Mesendoderm (in vitro differentiated cells): ENCODE measurements around the gene RAP2A.

ENCODE experiments used
- DNase-seq: peaks from one replicate; pipeline ENCODE4 v3.0.0; 2013
- H2AK5ac ChIP-seq: 2 replicates; pipeline ENCODE4 v1.6.1; 2013; ENCODE audit warnings: low read length, inconsistent platforms
- H2BK120ac ChIP-seq: 2 replicates; pipeline ENCODE4 v1.6.1; 2013; ENCODE audit warnings: low read depth, mild to moderate bottlenecking, low read length, moderate library complexity, mixed read lengths
- H2BK15ac ChIP-seq: replicated peaks from 2 replicates; pipeline ENCODE4 v1.6.1; 2013; ENCODE audit warnings: low read depth, mild to moderate bottlenecking, moderate library complexity
- H2BK5ac ChIP-seq: 2 replicates; pipeline ENCODE4 v1.6.1; 2013; ENCODE audit warnings: low read length, inconsistent platforms
- H3K18ac ChIP-seq: 2 replicates; pipeline ENCODE4 v1.6.1; 2013; ENCODE audit warnings: mild to moderate bottlenecking, low read length, mixed read lengths
- H3K23ac ChIP-seq: one replicate; pipeline ENCODE4 v1.6.1; 2013; ENCODE audit warnings: low read length
- H3K27ac ChIP-seq: 2 replicates; pipeline ENCODE4 v1.5.1; 2013; ENCODE audit warnings: low read depth, mild to moderate bottlenecking, inconsistent platforms, low read length, moderate library complexity
- H3K27me3 ChIP-seq: 2 replicates; pipeline ENCODE4 v1.6.1; 2013; ENCODE audit warnings: low read length, control low read depth, mild to moderate bottlenecking, inconsistent platforms; ENCODE audit not compliant: insufficient read depth, poor library complexity
- H3K36me3 ChIP-seq: 2 replicates; pipeline ENCODE4 v1.6.1; 2013; ENCODE audit warnings: low read length, inconsistent platforms; ENCODE audit not compliant: control insufficient read depth, insufficient read depth
- H3K4ac ChIP-seq: one replicate; pipeline ENCODE4 v1.6.1; 2013; ENCODE audit warnings: low read depth, mild to moderate bottlenecking, low read length, moderate library complexity
- H3K4me1 ChIP-seq: 2 replicates; pipeline ENCODE4 v1.6.1; 2013; ENCODE audit warnings: low read depth, low read length, inconsistent platforms; ENCODE audit not compliant: control insufficient read depth
- H3K4me2 ChIP-seq: 2 replicates; pipeline ENCODE4 v1.6.1; 2013; ENCODE audit warnings: low read length
- H3K4me3 ChIP-seq: 2 replicates; pipeline ENCODE4 v1.5.1; 2013; ENCODE audit warnings: mild to moderate bottlenecking, low read length
- H3K56ac ChIP-seq: one replicate; pipeline ENCODE4 v1.6.1; 2013; ENCODE audit warnings: low read length
- H3K79me1 ChIP-seq: 2 replicates; pipeline ENCODE4 v1.6.1; 2013; ENCODE audit warnings: low read length, inconsistent platforms
- H3K79me2 ChIP-seq: 2 replicates; pipeline ENCODE4 v1.6.1; 2013; ENCODE audit warnings: mild to moderate bottlenecking, low read length; ENCODE audit not compliant: control insufficient read depth, insufficient read depth
- H3K9ac ChIP-seq: 2 replicates; pipeline ENCODE4 v1.6.1; 2013; ENCODE audit warnings: low read length, inconsistent platforms
- H4K5ac ChIP-seq: one replicate; pipeline ENCODE4 v1.6.1; 2013; ENCODE audit warnings: low read length
- H4K8ac ChIP-seq: one replicate; pipeline ENCODE4 v1.6.1; 2013; ENCODE audit warnings: low read depth, mild to moderate bottlenecking, control low read depth, low read length, moderate library complexity
- WGBS: extraction: QIAGEN DNeasy Blood & Tissue Kit; methylation state at CpG from one replicate; pipeline ENCODE4 v1.1.7; 2013; ENCODE audit warnings: low lambda C conversion rate, missing lambda C conversion rate; ENCODE audit not compliant: insufficient coverage; ENCODE audit errors: extremely low coverage; 5-methylcytosine and 5-hydroxymethylcytosine counted together

Gene RAP2A

DNA sequence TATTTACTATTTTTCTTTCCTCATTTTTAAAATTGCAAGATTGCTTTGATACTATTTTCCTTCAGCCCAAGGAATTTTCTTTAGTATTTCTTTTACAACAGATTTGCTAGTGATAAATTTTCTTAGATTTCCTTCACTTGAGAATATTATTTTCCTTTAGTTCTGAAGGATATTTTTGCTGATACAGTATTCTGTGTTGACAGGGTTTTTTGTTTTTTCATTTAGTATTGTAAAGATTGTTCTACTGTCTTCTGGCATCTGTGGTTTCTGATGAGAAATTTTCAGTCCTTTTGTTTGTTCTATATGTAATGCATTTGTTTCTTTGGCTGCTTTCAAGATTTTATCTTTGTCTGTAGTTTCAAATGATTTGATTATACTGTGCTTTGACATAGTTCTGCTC is 20.7 kb downstream of the RAP2A start:
- no peak overlapping the region for H3K4me3 ChIP-seq
- no peak overlapping the region for H3K56ac ChIP-seq
- no peak overlapping the region for H2BK120ac ChIP-seq
- no peaks in the 10 kb centered on the region for H3K4me1 ChIP-seq
- H2BK15ac ChIP-seq, result no peak overlapping the region
- no peak for DNase-seq
- H3K23ac ChIP-seq, result no peak overlapping the region
- no peak overlapping the region for H3K9ac ChIP-seq
- peaks cover 21% of the 10 kb centered on the region for H3K79me2 ChIP-seq
- no peak overlapping the region for H3K4me2 ChIP-seq
- H3K36me3 ChIP-seq, result no peaks in the 10 kb centered on the region
- H2AK5ac ChIP-seq, result no peak overlapping the region
- no peaks in the 10 kb centered on the region for H3K27me3 ChIP-seq
- H3K27ac ChIP-seq, result no peak overlapping the region
- H3K4ac ChIP-seq, result no peak overlapping the region
- no peak overlapping the region for H2BK5ac ChIP-seq
- H4K5ac ChIP-seq, result no peak overlapping the region
- H4K8ac ChIP-seq, result no peak overlapping the region
- H3K18ac ChIP-seq, result no peak overlapping the region
- H3K79me1 ChIP-seq, result peaks cover 13% of the 10 kb centered on the region

- DNase-seq, result no peak
- no peak overlapping the region for H3K23ac ChIP-seq
- no peak overlapping the region for H3K4me2 ChIP-seq
- WGBS, result no CpG with 5 or more reads among the region's 3 CpGs
- H3K4me1 ChIP-seq, result no peaks in the 10 kb centered on the region
- no peak overlapping the region for H2BK120ac ChIP-seq
- no peak overlapping the region for H3K4ac ChIP-seq
- H4K5ac ChIP-seq, result no peak overlapping the region
- H4K8ac ChIP-seq, result no peak overlapping the region
- no peak overlapping the region for H2BK5ac ChIP-seq
- H3K27me3 ChIP-seq, result no peaks in the 10 kb centered on the region
- H3K56ac ChIP-seq, result no peak overlapping the region
- H3K27ac ChIP-seq, result no peak overlapping the region
- peaks cover 17% of the 10 kb centered on the region for H3K79me1 ChIP-seq
- H2BK15ac ChIP-seq, result no peak overlapping the region
- H2AK5ac ChIP-seq, result no peak overlapping the region
- peaks cover 21% of the 10 kb centered on the region for H3K79me2 ChIP-seq
- no peaks in the 10 kb centered on the region for H3K36me3 ChIP-seq
- H3K9ac ChIP-seq, result no peak overlapping the region
- H3K18ac ChIP-seq, result peak overlapping the region; percentile 60
- H3K4me3 ChIP-seq, result no peak overlapping the region
Observed at GRCh38 chr13:97456047-97456446, 22.1 kb downstream of the RAP2A start.

DNA sequence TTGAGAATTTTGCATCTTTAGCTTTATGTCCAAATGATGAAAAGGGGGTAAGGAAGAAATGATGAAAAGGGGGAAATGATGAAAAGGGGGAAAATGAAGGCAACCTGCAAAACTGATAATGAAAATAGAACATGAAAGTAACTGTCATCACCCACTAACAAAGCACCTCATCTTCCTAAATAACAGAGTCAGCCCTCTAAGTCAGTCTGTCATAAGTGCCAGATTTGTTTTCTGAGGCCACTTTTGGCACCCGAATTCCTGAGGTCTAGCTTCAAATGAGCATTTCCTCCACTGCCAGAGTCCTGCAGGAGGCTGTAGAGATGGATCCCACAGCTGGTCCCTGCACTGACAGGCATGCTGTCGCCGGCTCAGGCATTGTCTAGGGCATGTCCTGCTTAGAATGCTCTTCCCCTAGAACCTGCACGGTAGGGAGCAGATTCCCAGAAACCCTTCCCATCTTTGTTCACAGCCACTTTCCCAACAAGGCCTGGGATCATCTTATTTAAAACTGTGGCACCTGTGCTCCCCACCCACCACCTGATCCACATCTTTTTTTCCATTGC is 25.3 kb downstream of the RAP2A start:
- no CpG with 5 or more reads among the region's 4 CpGs for WGBS

GRCh38 chr13:97460004-97460775 is 26.2 kb downstream of the RAP2A start:
- Histone ChIP-seq H3K36me3 (peaks cover 1% of the 10 kb centered on the region), H2BK5ac (no peak overlapping the region), H3K4me2 (no peak overlapping the region), H3K79me1 (peaks cover 22% of the 10 kb centered on the region), H3K27me3 (no peaks in the 10 kb centered on the region), H4K8ac (no peak overlapping the region), H3K9ac (no peak overlapping the region), H4K5ac (no peak overlapping the region), H2BK120ac (no peak overlapping the region), H3K56ac (no peak overlapping the region), H2AK5ac (no peak overlapping the region), H3K4ac (no peak overlapping the region), H3K4me3 (no peak overlapping the region), H3K79me2 (peaks cover 14% of the 10 kb centered on the region), H3K4me1 (no peaks in the 10 kb centered on the region), H3K18ac (no peak overlapping the region), H3K27ac (no peak overlapping the region), H3K23ac (no peak overlapping the region), H2BK15ac (no peak overlapping the region)
- WGBS, result no CpG with 5 or more reads among the region's 7 CpGs
- no peak for DNase-seq

More for the DNA sequence above, 25.3 kb downstream of the RAP2A start:
- Histone ChIP-seq H4K5ac (no peak overlapping the region), H2BK120ac (no peak overlapping the region), H3K56ac (no peak overlapping the region), H3K27me3 (no peaks in the 10 kb centered on the region), H2BK15ac (no peak overlapping the region), H3K4me1 (no peaks in the 10 kb centered on the region), H2AK5ac (no peak overlapping the region), H3K4ac (no peak overlapping the region), H2BK5ac (no peak overlapping the region), H3K18ac (no peak overlapping the region), H3K23ac (no peak overlapping the region), H3K4me3 (no peak overlapping the region), H3K79me1 (peaks cover 21% of the 10 kb centered on the region), H3K27ac (no peak overlapping the region), H3K4me2 (no peak overlapping the region), H4K8ac (no peak overlapping the region), H3K79me2 (peaks cover 14% of the 10 kb centered on the region), H3K36me3 (peaks cover 1% of the 10 kb centered on the region), H3K9ac (no peak overlapping the region)
- DNase-seq, result no peak

GRCh38 chr13:97460853-97461252 is 26.9 kb downstream of the RAP2A start:
- WGBS, result no CpG with 5 or more reads among the region's 2 CpGs
- Histone ChIP-seq H2AK5ac (no peak overlapping the region), H3K79me1 (peaks cover 19% of the 10 kb centered on the region), H3K18ac (no peak overlapping the region), H3K23ac (no peak overlapping the region), H3K9ac (no peak overlapping the region), H3K27ac (no peak overlapping the region), H3K36me3 (peaks cover 1% of the 10 kb centered on the region), H3K56ac (no peak overlapping the region), H3K4me2 (no peak overlapping the region), H4K5ac (no peak overlapping the region), H3K79me2 (peaks cover 8% of the 10 kb centered on the region), H4K8ac (no peak overlapping the region), H2BK15ac (no peak overlapping the region), H2BK5ac (no peak overlapping the region), H3K4ac (no peak overlapping the region), H3K27me3 (no peaks in the 10 kb centered on the region), H2BK120ac (no peak overlapping the region), H3K4me3 (no peak overlapping the region), H3K4me1 (no peaks in the 10 kb centered on the region)
- no peak for DNase-seq

DNA sequence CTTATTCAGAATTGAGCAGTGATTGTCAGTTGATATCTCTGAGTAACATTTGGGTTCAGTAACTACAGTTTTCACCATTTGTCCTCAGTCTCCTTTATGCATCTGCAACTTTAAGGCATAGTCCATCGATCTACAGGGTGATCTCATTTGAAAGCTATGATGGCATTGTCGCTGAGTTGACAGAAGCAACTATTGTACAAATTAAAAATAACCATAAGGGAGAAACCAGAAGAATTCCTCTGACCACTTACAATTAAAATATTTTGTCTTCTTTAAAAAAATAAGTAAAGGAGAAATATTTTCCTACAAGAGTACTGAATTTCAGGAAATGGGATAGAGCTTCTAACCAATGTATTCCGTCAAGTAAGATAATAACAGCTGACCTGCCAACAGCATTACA is 30.6 kb downstream of the RAP2A start:
- Histone ChIP-seq H4K8ac (no peak overlapping the region), H2AK5ac (no peak overlapping the region), H3K4me3 (no peak overlapping the region), H3K79me1 (peaks cover 11% of the 10 kb centered on the region), H4K5ac (no peak overlapping the region), H3K4ac (no peak overlapping the region), H2BK5ac (no peak overlapping the region), H2BK120ac (no peak overlapping the region), H3K27me3 (no peaks in the 10 kb centered on the region), H3K27ac (no peak overlapping the region), H3K9ac (no peak overlapping the region), H3K18ac (no peak overlapping the region), H3K79me2 (peaks cover under 1% of the 10 kb centered on the region), H3K4me2 (no peak overlapping the region), H3K36me3 (peaks cover 1% of the 10 kb centered on the region), H3K56ac (no peak overlapping the region), H2BK15ac (no peak overlapping the region), H3K23ac (no peak overlapping the region), H3K4me1 (no peaks in the 10 kb centered on the region)
- no peak for DNase-seq
- WGBS, result no CpG with 5 or more reads among the region's 3 CpGs
